Activated gamma-delta T cell treated with anti-CD3 and anti-CD28 coated beads, Interleukin-2, amount 50 U/mL, for 16 hours (primary cell): ENCODE data around the gene EXOC6B.

Experiments
- DNase-seq: peaks from one replicate; pipeline ENCODE4 v3.0.0-alpha.2; 2020; ENCODE audit warnings: low read depth

Gene EXOC6B

GRCh38 chr2:72162574-72162973 lies 663.3 kb downstream of the EXOC6B start:
- no peak for DNase-seq

DNA sequence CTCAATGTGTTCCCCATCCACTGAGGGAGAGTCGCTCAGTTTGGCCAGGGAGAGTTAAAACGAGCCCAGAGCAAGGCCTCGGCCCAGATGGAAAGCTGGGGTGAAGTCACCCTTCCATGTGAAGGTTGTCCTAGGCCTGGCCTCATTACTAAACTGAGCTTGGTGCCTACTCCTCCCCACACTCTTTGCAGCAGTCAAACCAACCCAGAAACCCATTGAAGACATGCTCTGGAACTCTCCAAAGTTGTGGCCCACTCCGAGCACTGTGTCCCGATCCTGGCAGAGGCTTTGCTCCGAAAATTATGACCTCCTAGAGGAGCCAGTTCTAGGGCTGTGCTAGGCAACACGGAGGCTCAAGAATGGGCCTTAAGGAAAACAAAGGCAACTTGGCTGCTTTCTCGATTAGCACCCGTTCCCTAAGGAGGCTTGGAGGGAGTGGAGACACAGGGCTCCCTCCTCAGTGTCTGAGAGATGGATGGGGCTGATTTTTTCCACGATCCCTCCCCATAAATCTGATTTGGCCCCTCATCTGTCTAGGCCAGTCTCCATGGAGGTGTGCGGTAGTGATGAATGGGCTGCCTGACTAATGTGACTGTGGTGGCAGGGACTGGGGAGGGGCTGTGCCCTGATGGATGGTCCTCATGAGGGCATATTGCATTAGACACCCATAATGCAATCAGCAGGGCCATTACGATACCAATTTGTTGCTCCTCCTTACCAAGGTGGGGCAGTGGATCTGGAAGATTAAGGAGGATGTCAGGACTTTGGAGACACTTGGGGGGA lies 666.4 kb downstream of the EXOC6B start:
- DNase-seq = no peak

DNA sequence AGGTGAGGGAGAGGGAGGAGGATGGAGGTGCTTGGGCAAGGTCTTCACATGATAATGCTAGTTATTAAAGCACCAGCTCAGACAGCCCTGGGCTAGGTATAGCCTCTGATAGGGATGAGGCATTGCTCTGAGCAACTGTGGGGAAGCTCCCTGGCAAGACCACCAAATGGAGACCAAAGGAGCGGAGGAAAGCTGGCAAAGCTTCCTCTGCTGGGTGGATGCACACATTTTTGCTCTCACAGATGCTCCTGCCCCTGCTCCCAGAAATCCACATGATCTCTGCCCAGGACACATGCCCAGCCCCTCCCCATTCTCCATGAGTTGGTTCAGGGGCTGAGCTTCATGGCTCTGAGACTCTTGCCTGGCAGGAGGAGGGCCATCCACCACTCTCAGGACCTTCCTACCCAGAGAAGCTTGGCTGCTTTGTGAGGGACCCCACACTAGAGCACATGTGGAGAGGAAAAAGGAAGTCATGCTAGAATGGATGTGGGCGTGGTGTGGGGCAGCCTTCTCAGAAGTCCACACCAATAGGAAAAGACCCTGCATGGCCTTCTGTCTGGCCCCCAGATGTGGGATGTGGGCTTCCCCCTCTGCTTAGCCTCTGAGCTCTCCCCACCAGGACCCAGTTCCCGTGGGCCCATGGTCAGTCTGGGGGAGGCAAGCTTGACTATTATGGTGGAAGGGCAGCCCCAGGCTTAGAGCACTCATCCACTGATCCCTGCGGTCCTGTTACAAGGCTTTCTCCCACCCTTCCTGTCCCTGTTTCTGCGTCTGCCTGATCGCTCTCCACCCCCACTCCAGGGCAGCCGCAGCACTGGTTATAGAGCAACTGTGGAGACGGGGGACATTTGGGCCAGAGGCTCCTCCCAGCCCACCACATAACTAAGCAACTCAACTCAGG lies 667.7 kb downstream of the EXOC6B start:
- no peak for DNase-seq

DNA sequence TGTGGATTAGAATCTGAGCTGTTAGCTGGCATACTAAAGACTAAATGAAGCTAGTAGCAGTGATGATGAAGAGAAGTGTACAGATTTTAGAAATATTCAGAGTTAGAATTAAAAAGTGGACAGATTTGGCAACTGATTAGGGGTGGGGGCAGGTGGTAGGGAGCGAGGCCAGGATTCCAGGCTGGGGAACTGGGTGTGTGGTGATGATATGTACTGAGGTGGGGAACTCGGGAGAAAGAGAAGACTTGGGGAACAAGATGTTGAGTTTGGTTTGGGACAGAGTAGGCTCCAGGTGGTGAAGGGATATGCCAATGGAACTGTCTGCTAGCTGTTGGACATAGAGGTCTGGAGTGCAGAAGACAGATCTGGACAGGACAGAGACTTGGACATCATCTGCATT lies 669.0 kb downstream of the EXOC6B start:
- DNase-seq = no peak

DNA sequence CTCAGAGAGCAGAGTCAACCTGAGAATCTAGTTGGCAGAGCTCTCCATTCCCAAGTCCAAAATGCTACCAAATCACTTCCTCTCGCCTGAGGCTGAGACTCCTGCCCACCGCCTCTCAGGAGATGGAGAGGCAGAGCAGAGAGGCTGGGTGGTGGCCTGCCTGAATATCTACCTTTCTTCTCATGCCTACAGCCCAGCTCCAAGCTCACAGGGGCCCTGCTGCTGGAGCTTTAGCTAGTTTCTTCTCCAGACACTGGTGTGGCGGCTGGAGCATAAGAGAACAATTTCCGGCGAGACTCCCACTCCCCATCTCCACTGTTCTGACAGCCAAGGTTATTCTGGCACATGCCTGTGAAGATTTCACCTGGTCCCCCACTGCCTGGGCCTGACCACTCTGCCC lies 670.1 kb downstream of the EXOC6B start:
- DNase-seq = no peak

GRCh38 chr2:72155151-72155550 lies 670.7 kb downstream of the EXOC6B start:
- no peak for DNase-seq

DNA sequence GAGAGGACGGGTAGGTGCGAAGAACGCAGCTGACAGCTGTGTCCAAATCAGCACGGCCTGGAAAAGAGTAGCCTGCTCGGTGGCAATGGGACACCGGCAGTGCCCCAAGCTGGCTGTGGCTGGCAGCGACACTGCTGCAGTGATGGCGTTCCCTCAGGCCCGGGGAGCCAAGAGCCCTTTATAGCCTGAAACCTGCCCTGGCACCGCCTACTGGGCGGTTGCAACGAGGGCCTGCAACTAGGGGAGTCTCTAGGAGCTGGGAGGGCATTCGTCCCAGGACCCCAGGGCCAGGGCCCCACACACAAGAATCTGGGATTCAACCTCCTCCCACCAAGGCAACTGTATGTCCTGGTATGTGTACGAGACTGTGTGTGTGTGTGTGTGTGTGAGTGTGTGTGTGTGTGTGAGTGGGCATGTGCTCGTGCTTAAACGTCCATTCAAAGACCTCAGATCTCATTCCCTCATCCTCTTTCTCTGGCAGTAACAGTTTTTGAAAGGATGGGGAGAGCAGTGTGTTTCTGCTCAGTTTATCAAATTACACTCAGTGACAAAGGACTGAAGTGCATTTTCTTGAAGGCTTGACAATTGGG lies 671.4 kb downstream of the EXOC6B start:
- no peak for DNase-seq

DNA sequence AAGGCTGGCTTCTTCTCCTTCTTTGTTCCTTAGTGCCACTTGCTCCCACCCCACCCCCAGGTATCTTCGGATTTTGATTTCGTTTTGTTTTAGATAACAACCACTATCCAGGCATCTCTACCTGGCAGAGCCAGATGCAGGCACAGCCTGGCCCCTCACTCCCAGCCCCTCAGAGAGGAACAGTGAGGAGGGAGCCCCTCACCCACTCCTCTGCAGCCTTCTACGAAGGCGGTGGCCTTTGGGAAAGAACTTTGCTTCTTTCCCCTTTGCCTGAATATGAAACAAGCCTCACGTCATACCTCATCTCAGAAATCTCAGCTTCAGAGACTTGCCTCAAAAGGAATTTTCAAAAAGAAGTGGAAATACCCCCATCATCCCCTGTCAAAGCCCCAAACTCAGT lies 671.9 kb downstream of the EXOC6B start:
- DNase-seq = no peak

GRCh38 chr2:72153026-72153791 lies 672.6 kb downstream of the EXOC6B start:
- no peak for DNase-seq

GRCh38 chr2:72150861-72151356 lies 674.9 kb downstream of the EXOC6B start:
- no peak for DNase-seq

- peak; percentile 35 for DNase-seq
Observed at GRCh38 chr2:72150157-72150860, 675.5 kb downstream of the EXOC6B start.

DNA sequence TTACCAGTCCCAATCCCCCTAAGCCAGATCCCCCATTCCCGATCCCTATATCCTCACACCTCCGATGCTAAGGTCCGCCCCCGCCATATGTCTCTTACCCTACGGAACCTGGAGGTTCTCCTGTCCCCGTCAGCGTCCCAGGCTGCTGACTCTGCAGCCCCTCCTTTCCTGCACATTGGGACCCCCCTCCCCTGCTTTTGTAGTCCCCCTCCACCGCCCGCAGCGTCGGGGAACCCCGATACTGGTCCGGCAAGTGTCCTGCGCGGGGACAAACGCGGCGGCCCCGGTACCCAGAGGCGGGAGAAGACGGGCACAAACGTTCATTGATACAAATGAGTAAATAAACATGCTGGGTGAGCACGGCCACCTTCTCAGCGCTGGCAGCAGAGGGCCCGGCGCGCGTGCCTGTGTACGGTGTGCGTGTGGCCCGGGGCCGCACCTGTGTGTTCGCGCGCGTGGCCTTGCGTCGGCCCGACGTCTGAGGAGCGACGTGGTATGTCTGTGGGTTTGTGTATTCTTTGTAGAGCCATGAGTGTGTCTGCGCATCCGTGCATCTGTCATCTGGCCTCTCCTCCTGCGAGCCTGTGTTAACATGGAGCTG lies 676.2 kb downstream of the EXOC6B start:
- no peak for DNase-seq

- no peak for DNase-seq
Observed at GRCh38 chr2:72148837-72149555, 676.8 kb downstream of the EXOC6B start.

GRCh38 chr2:72148003-72148836 lies 677.6 kb downstream of the EXOC6B start:
- DNase-seq = no peak

GRCh38 chr2:72147303-72147971 lies 678.4 kb downstream of the EXOC6B start, which contains the start of gene CYP26B1:
Gene CYP26B1 (minus strand): TSS chr2:72147862. CDS start chr2:72147834, 28 bp downstream.
- DNase-seq = no peak

GRCh38 chr2:72146347-72147302 lies 679.2 kb downstream of the EXOC6B start:
- DNase-seq = no peak

- DNase-seq = no peak
Observed at GRCh38 chr2:72145658-72146329, 680.0 kb downstream of the EXOC6B start.
